ENCODE measurements around the gene ZNF160. TPM values are rescaled to one million over a fixed set of nuclear protein-coding genes. Genes with fewer than 3 reads are reported as not detected.
A peak's percentile ranks its signal among the peaks of the same experiment; 100 is the strongest.

The ZNF160 gene
- total RNA-seq, result 5.5 and 9.6 TPM in 2 replicates

DNA sequence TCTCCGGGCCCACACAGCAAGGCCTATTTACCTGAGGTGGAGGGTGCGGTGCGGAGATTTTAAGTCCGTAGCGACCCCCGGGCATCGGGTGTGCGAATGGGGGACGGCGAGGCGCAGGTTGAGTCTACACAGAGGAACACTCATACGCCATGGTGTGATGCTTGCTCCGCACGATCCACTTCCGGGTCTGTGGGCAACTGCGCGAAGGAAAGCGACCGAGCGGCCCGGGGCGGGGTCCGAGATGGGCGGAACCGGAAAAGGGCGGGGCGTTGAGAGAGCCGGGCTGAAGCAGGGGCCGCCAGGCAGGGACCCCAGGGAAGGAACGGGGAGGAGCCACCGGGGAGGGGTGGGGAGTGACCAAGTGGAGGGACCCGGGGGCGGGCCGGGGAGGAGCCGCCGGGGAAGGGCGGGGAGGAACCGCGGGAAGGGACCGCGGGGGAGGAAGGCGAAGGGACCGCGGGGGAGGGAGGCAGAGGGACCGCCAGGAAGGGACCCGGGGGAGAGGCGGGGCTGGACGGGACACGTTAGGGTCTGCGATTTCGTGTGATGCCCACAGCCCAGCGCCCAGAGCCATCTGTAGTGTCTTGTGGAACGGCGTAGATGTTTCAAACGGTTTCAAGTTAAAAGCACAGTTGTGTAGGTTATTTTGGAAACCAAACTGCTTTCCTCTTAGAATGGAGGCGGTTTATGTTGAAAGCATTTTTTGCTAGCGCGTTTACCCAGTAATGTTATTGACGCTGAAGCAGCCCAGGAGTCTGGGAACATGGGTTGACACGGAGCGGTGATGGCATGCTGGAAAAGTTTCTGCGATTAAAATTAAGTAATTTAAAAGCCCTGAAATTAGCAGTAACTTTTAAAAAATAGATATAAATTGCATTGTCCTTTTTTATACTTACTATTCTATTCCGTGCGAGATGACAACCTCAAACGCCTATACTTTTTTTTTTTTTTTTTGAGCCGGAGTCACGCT lies at the start of gene ZNF160:
Gene ZNF160, minus strand, starts transcription at position 189 of the 970 bp plus-strand sequence. CDS start 17,146 bp downstream, outside the sequence.
- H3K4me3 ChIP-seq (ENCODE audit: low read depth, low read length), result peak within 1 kb of the TSS; percentile 99
- peak; percentile 43 for DNase-seq (ENCODE audit: low read depth)
- TF ChIP-seq, protein P1, sequence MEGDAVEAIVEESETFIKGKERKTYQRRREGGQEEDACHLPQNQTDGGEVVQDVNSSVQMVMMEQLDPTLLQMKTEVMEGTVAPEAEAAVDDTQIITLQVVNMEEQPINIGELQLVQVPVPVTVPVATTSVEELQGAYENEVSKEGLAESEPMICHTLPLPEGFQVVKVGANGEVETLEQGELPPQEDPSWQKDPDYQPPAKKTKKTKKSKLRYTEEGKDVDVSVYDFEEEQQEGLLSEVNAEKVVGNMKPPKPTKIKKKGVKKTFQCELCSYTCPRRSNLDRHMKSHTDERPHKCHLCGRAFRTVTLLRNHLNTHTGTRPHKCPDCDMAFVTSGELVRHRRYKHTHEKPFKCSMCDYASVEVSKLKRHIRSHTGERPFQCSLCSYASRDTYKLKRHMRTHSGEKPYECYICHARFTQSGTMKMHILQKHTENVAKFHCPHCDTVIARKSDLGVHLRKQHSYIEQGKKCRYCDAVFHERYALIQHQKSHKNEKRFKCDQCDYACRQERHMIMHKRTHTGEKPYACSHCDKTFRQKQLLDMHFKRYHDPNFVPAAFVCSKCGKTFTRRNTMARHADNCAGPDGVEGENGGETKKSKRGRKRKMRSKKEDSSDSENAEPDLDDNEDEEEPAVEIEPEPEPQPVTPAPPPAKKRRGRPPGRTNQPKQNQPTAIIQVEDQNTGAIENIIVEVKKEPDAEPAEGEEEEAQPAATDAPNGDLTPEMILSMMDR (conservative IDR thresholded peaks at IDR 0.05; ENCODE audit: low read depth, low read length), result no peak

DNA sequence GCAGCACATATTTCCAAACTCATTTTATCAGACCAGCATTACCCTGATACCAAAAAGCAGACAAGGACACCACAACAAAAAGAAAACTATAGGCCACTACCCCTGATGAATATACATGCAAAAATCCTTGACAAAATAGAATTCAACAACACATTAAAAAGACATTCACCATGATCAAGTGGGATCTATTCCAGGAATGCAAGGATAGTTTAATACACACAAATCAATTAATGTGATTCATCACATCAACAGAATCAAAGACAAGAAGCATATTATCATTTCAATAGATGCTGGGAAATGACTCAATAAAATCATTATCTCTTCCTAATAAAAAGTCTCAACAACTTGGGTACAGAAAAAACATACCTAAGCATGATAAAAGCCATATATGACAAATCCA lies 44.4 kb upstream of the ZNF160 start:
- TF ChIP-seq, protein P1 (conservative IDR thresholded peaks at IDR 0.05; ENCODE audit: low read depth, low read length), result no peak
- no peak for DNase-seq (ENCODE audit: low read depth)
- H3K4me3 ChIP-seq (ENCODE audit: low read depth, low read length), result no peak overlapping the region

DNA sequence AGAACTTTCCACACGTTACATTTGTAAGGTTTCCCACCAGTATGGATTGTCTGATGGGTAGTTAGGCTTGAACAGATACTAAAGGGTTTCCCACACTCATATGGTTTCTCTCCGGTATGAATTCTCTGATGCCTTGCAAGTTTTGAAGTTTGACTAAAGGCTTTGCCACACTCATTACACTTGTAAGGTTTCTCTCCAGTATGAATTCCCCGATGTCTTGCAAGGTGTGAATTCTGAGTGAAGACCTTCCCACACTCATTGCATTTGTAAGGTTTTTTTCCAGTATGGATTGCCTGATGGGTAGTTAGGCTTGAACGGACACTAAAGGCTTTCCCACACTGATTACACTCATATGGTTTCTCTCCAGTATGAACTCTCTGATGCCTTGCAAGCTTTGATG lies 37.1 kb upstream of the ZNF160 start:
- no peak for DNase-seq (ENCODE audit: low read depth)
- no peak overlapping the region for H3K4me3 ChIP-seq (ENCODE audit: low read depth, low read length)
- TF ChIP-seq, protein P1 (conservative IDR thresholded peaks at IDR 0.05; ENCODE audit: low read depth, low read length), result no peak

DNA sequence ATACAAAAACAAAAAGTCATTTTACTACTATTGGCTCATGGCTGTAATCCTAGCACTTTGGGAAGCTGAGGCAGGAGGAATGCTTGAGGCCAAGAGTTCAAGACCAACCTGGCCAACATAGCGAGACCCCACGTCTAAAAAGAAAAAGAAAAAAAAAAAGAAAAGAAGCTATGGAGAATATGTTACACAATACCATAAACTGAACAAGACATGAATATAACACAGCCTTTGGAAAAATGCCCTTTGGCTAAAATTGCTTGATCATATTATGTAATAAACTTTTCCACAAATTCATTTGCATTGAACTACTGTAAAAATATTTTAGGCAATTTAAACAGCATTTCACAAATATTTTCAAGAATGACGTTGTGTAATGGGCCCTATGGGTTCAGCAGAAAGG lies 33.2 kb upstream of the ZNF160 start:
- no peak overlapping the region for H3K4me3 ChIP-seq (ENCODE audit: low read depth, low read length)
- TF ChIP-seq, protein P1 (conservative IDR thresholded peaks at IDR 0.05; ENCODE audit: low read depth, low read length), result no peak
- no peak for DNase-seq (ENCODE audit: low read depth)

DNA sequence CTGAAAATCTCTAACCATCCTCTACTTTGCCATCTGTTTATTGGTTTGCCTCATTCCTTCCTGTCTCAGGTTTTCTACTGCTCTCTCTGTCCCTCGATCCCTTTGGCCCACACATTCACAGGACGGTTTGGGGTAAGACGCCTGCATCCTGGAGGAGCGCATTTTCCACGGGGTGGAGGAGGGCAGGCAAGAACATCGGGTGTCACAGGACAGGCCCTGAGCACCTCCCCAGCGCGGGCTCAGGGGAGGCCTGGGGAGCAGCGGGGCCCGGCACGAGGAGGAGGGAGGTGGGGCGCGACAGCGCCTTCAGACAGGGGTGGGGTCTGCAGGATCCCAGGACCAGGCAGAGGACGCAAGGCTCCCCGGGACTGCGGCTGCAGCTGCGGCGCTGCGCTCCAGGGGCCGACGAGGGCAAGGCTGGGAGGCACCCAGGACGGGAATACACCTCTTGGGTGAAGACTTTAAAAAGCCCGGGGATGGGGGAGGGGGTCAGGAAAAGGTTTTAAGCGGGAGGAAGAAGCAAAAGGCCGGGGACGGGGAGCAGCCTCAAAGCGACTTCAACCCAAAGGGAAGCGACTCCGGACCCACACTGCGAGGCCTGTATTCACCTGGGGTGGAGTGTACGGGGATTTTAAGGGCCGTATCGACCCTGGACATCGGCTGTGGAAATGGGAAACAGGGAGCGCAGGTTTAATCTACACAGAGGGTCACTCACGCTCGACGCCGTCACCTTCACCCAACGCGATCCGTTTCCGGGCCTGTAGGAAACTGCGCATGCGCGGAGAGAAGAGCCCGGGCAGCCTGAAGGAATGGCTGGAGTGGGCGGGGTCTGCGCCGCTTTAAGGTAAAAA lies 29.1 kb upstream of the ZNF160 start, which contains the start of gene ZNF415:
Gene ZNF415, minus strand, starts transcription at position 770 of the 851 bp plus-strand sequence. CDS start 10,234 bp downstream, outside the sequence.
- H3K4me3 ChIP-seq (ENCODE audit: low read depth, low read length), result peak within 1 kb of the TSS; percentile 70
- DNase-seq (ENCODE audit: low read depth), result no peak
- TF ChIP-seq, protein P1 (conservative IDR thresholded peaks at IDR 0.05; ENCODE audit: low read depth, low read length), result no peak

DNA sequence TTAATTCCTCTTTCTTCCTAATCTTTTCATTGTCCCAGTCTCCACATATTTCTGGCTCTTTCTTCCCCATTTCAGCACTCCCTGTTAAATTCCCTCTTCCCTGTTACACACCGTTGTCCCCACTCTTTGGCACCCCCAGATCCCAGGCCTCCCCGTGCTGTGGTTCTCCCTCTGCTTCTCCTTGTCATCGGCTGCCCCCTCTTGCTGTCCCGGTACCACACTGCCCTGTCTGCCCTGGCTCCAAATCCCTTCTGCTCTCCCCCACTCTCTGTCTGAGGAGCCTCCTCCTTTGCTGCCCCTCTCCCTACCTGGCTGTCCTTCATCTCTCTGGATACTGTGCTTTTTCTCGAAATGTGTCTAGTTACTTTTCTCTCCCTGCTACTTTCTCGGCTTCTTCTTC lies 28.5 kb upstream of the ZNF160 start:
- no peak for DNase-seq (ENCODE audit: low read depth)
- peak overlapping the region; percentile 70 for H3K4me3 ChIP-seq (ENCODE audit: low read depth, low read length)
- TF ChIP-seq, protein P1 (conservative IDR thresholded peaks at IDR 0.05; ENCODE audit: low read depth, low read length), result no peak
